ENCODE results near the gene DOCK6.

DOCK6 gene

DNA sequence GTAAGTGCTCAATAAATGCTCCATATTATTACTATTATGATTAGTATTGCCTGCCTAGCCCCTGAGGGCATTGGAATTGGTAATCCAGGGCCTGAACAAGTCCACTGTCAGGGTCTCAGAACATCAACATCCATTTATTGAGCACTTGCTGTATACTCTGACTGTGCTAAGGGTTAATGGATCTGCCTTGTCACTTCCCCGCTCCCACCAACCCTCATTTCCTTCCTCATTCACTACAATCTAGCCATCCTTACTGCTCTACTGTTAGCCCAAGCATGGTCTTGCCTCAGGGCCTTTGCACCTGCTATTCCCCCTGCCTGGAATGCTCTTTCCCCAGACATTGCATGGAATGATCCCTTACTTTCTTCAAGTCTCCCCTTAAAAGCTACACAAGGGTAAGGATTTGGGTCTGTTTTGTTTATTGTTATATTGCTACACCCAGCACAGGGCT, 35.6 kb downstream of the DOCK6 start:
- Mint-ChIP-seq H3K4me3 (no peak overlapping the region), H3K27me3 (peaks cover 3% of the 10 kb centered on the region), H3K27ac (no peak overlapping the region), H3K4me1 (ENCODE audit: low read depth) (no peaks in the 10 kb centered on the region), H3K36me3 (no peaks in the 10 kb centered on the region), H3K9me3 (ENCODE audit: low read depth) (peaks cover under 1% of the 10 kb centered on the region)

DNA sequence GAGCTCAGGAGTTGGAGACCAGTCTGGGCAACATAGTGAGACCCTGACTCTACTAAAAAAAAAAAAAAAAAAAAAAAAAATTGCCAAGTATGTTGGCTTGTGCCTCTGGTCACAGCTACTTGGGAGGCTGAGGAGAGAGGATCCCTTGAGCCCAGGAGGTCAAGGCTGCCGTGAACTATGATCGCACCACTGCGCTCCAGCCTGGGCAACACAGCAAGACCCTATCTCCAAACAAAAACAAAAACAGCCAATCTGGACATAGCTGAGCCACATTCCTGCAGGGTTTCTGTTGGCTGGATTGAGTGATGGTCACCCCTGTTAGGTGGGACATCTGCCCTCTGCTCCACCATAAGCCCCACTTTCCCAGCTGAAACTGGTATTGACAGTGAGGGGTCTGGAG, 36.5 kb downstream of the DOCK6 start:
- H3K27ac Mint-ChIP-seq = no peak overlapping the region
- H3K36me3 Mint-ChIP-seq = peaks cover 8% of the 10 kb centered on the region
- peaks cover 9% of the 10 kb centered on the region for H3K9me3 Mint-ChIP-seq (ENCODE audit: low read depth)
- no peak overlapping the region for H3K4me3 Mint-ChIP-seq
- H3K27me3 Mint-ChIP-seq = peaks cover 3% of the 10 kb centered on the region
- H3K4me1 Mint-ChIP-seq (ENCODE audit: low read depth) = no peaks in the 10 kb centered on the region

DNA sequence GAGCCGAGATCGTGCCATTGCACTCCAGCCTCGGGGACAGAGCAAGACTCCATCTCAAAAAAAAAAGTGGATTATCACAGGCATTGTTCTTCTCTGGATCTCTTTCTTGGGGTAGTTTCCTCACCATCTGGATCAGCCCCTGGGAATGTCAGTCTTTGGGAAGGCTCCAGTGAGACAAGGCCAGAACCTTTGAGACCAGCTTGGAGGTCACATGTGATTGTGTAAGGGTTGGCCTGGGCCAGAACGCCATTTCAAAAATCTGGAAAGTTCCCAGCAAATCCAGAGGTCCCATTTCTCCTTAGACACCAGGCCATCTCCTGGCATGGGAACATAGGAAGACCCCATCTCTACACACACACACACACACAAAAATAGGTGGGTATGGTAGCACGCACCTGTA, 37.2 kb downstream of the DOCK6 start:
- Mint-ChIP-seq H3K4me3 (no peak overlapping the region), H3K9me3 (ENCODE audit: low read depth) (peaks cover 14% of the 10 kb centered on the region), H3K27me3 (peaks cover 7% of the 10 kb centered on the region), H3K27ac (no peak overlapping the region), H3K4me1 (ENCODE audit: low read depth) (no peaks in the 10 kb centered on the region), H3K36me3 (peaks cover 12% of the 10 kb centered on the region)

DNA sequence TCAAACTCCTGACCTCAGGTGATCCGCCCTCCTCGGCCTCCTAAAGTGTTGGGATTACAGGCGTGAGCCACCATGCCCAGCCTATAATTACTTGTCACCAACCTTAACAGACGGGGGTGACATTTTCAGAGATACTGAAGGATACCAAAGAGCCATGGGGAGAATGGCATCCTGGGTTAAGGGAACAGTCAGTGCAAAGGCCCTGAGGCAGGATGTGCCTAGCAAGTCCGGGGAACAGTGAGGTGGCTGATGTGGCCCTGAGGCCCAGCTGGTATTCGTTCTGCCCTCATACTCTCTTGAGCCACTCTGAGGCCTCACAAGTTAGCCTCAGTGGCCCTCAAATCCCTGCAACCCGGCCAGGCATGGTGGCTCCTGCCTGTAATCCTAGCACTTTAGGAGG, 37.9 kb downstream of the DOCK6 start:
- Mint-ChIP-seq H3K4me1 (ENCODE audit: low read depth) (no peaks in the 10 kb centered on the region), H3K27me3 (peaks cover 7% of the 10 kb centered on the region), H3K4me3 (no peak overlapping the region), H3K27ac (no peak overlapping the region), H3K9me3 (ENCODE audit: low read depth) (peaks cover 14% of the 10 kb centered on the region), H3K36me3 (peaks cover 13% of the 10 kb centered on the region)

DNA sequence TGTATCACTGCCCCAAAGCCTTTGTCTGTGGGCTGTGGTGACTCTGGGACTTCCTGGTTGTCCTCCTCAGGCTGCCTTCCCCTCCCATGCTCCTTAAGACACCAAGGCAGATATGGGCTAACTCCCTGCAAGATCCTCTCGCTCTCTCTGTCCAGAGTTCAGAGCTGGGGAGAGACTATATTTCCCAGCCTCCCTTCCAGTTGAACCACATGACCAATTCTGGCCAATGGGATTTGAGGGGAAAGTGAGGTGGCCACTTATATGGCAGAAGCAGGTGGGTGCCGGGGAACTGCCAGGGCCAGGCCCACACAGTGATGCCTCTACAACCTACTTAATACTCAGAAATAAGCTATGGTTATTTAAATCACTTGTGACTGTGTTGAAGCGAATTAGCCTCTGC, 39.1 kb downstream of the DOCK6 start:
- Mint-ChIP-seq H3K27ac (no peak overlapping the region), H3K27me3 (peaks cover 7% of the 10 kb centered on the region), H3K4me1 (ENCODE audit: low read depth) (no peaks in the 10 kb centered on the region), H3K4me3 (no peak overlapping the region), H3K36me3 (peaks cover 13% of the 10 kb centered on the region), H3K9me3 (ENCODE audit: low read depth) (peaks cover 14% of the 10 kb centered on the region)

DNA sequence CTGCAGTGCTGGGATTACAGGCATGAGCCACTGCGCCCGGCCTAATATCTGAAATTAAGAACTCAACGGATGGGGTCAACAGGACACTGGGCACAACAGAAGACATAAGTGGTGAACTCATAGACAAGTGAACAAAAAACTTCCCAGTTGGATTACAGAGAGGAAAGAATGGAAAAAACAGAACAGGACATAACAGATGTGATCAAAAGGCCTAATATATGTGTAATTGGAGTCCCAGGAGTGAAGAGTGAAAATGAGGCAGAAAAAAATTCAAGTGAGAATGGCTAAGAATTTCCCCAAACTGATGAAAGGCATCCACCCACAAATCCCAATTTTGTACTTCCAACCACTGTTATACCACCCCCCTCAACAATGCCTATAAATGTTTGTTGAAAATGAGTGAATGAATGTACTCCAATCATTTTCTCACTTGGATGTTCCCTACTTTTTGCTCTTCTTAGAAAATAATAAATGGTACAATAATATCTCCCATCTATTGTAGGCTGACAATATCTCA, 41.2 kb downstream of the DOCK6 start:
- Mint-ChIP-seq H3K9me3 (ENCODE audit: low read depth) (peaks cover 14% of the 10 kb centered on the region), H3K36me3 (peaks cover 13% of the 10 kb centered on the region), H3K4me3 (no peak overlapping the region), H3K27me3 (peaks cover 7% of the 10 kb centered on the region), H3K4me1 (ENCODE audit: low read depth) (no peaks in the 10 kb centered on the region), H3K27ac (no peak overlapping the region)

DNA sequence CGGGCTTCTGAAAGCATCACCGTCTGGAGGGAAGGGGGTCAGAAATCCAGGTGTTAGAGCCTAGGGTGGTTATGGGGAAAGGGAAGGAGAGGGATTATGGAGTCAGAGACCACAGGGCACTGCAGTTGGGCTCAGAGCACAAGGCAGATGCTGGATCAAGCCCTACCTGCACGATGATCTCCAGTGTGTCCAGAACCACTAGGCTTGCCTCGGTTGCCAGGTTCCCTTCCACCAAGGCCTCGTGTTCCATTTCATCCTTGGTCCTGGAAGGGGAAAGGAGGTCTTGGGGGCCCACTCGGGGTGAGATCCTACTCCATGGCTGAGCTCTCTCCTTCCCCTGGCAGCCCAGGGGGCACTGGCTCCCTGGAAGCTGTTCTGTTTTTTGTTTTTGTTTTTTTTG, 47.9 kb downstream of the DOCK6 start:
- peaks cover 1% of the 10 kb centered on the region for H3K27me3 Mint-ChIP-seq
- H3K9me3 Mint-ChIP-seq (ENCODE audit: low read depth) = no peaks in the 10 kb centered on the region
- no peaks in the 10 kb centered on the region for H3K36me3 Mint-ChIP-seq
- no peak overlapping the region for H3K27ac Mint-ChIP-seq
- no peak overlapping the region for H3K4me3 Mint-ChIP-seq
- H3K4me1 Mint-ChIP-seq (ENCODE audit: low read depth) = no peaks in the 10 kb centered on the region

DNA sequence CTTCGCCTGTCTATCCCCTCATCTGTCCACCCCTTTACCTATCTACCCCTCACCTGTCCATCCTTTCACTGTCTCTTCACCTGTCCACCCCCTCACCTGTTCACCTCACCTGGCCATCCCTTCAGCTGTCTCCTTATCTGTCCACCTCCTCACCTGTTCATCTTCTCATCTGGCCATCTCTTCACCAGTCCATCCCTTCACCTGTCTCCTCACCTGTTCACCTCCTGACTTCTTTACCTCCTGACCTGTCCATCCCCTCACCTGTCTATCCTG, 51.7 kb downstream of the DOCK6 start:
- Mint-ChIP-seq H3K27ac (no peak overlapping the region), H3K27me3 (peaks cover 1% of the 10 kb centered on the region)

DNA sequence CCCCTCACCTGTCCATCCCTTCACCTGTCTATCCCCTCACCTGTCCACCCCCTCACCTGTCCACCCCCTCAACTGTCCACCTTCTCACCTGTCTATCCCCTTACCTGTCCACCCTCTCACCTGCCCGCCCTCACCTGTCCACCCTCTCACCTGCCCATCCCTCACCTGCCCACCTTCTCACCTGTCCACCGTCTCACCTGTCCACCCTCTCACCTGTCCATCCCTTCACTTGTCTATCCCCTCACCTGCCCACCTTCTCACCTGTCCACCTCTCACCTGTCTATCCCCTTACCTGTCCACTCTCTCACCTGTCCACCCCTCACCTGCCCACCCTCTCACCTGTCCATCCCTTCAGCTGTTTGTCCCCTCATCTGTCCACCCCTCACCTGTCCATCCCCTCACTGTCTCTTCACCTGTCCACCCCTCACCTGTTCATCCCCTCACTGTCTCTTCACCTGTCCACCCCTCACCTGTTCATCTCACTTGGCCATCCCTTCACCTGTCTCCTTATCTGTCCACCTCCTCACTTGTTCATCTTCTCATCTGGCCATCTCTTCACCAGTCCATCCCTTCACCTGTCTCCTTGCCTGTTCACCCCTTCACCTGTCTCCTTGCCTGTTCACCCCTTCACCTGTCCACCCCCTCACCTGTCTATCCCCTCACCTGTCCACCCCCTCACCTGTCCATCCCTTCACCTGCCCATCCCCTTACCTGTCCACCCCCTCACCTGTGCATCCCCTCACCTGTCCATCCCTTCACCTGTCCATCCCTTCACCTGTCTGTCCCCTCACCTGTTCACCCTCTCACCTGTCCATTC, 52.3 kb downstream of the DOCK6 start:
- H3K4me3 Mint-ChIP-seq = no peak overlapping the region
- H3K36me3 Mint-ChIP-seq = no peaks in the 10 kb centered on the region
- peaks cover 1% of the 10 kb centered on the region for H3K27me3 Mint-ChIP-seq
- H3K27ac Mint-ChIP-seq = no peak overlapping the region
- no peaks in the 10 kb centered on the region for H3K9me3 Mint-ChIP-seq (ENCODE audit: low read depth)
- H3K4me1 Mint-ChIP-seq (ENCODE audit: low read depth) = no peaks in the 10 kb centered on the region

More for the DNA sequence above, 51.7 kb downstream of the DOCK6 start:
- H3K36me3 Mint-ChIP-seq = no peaks in the 10 kb centered on the region
- no peaks in the 10 kb centered on the region for H3K9me3 Mint-ChIP-seq (ENCODE audit: low read depth)
- H3K4me1 Mint-ChIP-seq (ENCODE audit: low read depth) = no peaks in the 10 kb centered on the region
- no peak overlapping the region for H3K4me3 Mint-ChIP-seq

DNA sequence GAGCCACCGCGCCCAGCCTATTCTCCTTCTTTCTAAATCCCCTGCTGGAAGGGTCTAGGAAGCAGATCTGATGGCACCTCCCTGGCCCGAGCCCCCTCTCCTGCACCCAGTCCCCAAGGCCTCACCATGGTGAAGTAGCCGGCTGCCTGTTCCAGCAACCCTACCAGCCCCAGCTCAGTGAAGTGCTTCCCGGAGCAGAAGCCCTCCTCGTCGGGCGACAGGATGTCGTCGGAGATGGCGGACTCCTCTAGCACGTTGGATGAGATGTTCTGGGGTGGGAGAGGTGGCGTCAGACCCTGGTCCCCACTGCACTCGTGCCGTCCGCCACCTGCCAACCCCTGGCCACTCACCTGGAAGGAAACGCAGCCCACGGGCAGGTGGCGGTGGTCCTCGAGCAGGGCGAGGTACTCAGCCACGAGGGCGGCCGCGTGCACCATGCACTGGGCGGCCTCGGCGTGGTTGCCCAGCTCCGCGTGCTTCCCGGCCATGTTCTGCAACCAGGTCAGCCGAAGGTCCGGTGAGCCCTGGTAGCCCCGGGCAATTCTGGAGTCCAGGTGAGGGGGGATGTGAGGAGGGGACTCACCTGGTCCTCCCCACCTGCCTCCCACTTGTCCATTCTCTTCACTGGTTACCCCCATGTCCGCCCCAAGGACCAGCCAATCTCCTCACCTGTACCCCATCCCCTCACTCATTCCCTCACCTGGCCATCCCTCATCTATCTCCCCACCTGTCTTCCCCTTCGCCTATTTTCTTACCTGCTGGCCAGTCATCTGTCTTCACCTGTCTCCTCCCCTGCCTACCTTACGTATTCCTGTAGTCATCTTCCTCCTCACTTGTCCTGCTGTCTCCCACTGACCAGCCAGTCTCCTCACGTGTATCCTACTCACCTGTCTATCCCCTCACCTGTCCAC, 53.5 kb downstream of the DOCK6 start:
- Mint-ChIP-seq H3K36me3 (no peaks in the 10 kb centered on the region), H3K4me3 (no peak overlapping the region), H3K9me3 (ENCODE audit: low read depth) (no peaks in the 10 kb centered on the region), H3K27ac (no peak overlapping the region), H3K27me3 (peaks cover 1% of the 10 kb centered on the region), H3K4me1 (ENCODE audit: low read depth) (no peaks in the 10 kb centered on the region)

DNA sequence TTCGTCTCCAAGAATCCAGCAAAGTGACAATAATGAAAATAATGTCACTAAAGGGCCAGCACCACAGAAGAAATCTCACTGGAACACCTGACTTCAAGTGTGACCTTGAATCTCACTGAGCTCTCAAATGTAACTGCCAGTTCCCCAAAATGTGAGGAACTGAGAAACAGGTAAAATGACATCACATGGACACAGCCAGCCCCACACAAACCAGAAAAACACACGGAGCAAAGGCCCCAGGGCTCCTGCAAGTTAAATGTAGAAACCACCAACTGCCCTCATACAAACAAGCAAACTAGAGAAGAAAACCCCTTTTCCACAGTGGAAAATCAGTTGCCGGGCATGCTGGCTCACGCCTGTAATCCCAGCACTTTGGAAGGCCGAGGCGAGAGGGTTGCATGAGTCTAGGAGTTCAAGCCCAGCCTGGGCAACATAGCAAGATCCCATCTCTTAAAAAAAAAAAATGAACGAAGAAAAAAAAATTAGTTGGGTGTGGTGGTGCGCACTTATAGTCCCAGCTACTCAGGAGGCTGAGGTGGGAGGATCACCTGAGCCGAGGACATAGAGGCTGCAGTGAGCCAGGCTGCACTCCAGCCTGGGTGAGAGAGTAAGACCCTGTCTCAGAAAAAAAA, 56.3 kb downstream of the DOCK6 start:
- no peaks in the 10 kb centered on the region for H3K36me3 Mint-ChIP-seq
- H3K9me3 Mint-ChIP-seq (ENCODE audit: low read depth) = no peaks in the 10 kb centered on the region
- no peak overlapping the region for H3K27ac Mint-ChIP-seq
- H3K4me3 Mint-ChIP-seq = no peak overlapping the region
- H3K4me1 Mint-ChIP-seq (ENCODE audit: low read depth) = no peaks in the 10 kb centered on the region
- H3K27me3 Mint-ChIP-seq = no peaks in the 10 kb centered on the region

DNA sequence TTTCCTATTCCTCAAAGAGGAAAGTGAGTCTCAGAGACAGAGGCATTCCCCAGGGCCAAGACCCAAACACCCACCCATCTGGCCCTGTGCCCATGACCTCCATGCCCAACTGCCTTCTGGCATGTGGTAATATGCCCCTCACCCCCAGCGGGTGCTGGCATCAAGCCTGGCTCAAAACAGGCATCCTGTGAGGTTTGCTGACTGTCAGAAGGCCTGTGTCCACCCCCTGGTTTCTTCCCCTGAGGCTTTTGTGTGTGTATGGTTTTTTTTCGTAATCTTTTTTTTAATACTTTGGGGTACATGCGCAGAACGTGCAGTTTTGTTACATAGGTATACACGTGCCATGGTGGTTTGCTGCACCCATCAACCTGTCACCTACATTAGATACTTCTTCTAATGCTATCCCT, 57.4 kb downstream of the DOCK6 start:
- no peaks in the 10 kb centered on the region for H3K4me1 Mint-ChIP-seq (ENCODE audit: low read depth)
- no peaks in the 10 kb centered on the region for H3K36me3 Mint-ChIP-seq
- H3K27ac Mint-ChIP-seq = no peak overlapping the region
- H3K27me3 Mint-ChIP-seq = no peaks in the 10 kb centered on the region
- no peak overlapping the region for H3K4me3 Mint-ChIP-seq
- no peaks in the 10 kb centered on the region for H3K9me3 Mint-ChIP-seq (ENCODE audit: low read depth)

DNA sequence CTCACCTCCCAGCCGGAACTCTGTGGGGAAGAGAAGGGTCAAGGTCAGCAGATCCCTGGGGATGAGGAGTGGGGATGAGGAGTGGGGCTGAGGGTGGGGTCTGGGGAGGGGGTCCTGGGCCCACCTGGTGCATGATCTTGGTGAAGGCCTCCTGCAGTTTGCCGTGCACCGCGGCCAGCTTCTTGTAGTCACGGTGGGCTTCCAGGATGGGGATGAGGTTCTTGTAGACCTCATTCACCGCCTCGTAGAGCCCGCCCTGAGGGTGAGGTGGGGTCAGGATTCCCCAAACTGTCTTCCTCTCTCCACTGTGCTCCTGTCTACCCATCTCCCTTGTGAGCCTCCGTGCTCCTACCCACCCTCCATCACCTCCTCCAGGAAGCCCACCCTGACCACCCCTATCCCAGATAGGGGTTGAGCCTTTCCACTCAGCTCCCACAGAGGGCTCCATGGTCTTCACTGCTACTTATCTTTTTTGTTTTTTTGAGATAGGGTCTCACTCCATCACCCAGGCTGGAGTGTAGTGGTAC, 58.2 kb downstream of the DOCK6 start:
- Mint-ChIP-seq H3K4me3 (no peak overlapping the region), H3K4me1 (ENCODE audit: low read depth) (no peaks in the 10 kb centered on the region), H3K27ac (no peak overlapping the region), H3K9me3 (ENCODE audit: low read depth) (no peaks in the 10 kb centered on the region), H3K36me3 (no peaks in the 10 kb centered on the region), H3K27me3 (no peaks in the 10 kb centered on the region)

DNA sequence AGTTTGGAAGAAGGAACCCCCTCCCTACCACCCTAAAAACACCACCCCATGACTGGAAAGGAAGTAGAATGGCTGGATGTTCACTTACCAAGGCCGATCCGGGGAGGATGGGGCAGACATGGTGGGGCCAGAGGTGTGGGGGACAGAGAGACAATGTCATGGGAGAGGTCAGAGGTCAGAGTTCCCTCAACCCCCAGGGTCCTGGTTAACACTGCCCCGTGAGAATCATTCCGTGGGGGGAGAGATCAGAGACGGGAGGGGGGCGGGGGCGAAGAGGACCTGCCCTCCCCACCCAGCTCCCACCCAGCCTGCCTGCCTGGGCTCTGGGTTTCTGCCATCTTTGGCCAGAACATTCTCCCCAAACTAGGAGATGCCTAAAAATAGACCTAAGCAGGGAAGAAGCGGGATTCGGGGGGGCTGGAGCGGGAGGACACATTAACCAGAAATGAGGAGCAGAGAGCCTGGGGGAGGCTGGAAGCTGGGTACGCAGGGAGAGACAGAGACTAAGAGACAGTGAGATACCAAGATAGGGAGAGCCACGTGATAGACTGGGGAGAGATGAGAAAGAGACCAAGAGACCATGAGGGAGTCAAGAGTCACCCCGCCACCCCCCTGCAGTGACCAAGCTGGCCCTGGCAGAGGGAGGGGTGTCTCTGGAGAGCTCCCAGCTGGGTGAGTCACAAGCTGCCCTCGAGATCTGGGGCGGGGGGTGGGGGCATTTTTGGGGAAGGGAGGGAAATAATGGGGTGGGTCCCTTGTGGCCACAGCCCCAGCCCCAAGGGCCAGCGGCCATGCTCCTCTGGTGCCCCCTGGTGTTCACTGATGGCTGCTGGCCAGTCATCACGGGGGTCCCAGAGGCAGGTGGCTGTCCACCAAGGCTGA, 58.9 kb downstream of the DOCK6 start:
- Mint-ChIP-seq H3K4me1 (ENCODE audit: low read depth) (no peaks in the 10 kb centered on the region), H3K36me3 (no peaks in the 10 kb centered on the region), H3K9me3 (ENCODE audit: low read depth) (no peaks in the 10 kb centered on the region), H3K27me3 (no peaks in the 10 kb centered on the region), H3K4me3 (no peak overlapping the region), H3K27ac (no peak overlapping the region)
